ENCODE data around the gene RNGTT.

- TF ChIP-seq CTCF (conservative IDR thresholded peaks at IDR 0.05 in 1 of 2, IDR thresholded peaks at IDR 0.05 in 1 of 2; ENCODE audit: extremely low read depth in 1 of 2, insufficient read depth in 1 of 2, low read depth in 1 of 2, low read length in 2 of 2) (peak; percentile 27 to 31), EZH2 (IDR thresholded peaks at IDR 0.05; ENCODE audit: borderline replicate concordance, low read length) (no peak)
These were observed 63.7 kb downstream of the RNGTT start for GRCh38 chr6:88899569-88900316.

All from mammary epithelial cell (primary cell).